ENCODE results near the gene TEKT2. TPM values are rescaled to one million over a fixed set of nuclear protein-coding genes. Genes with fewer than 3 reads are reported as not detected.
A peak's percentile ranks its signal among the peaks of the same experiment; 100 is the strongest.

Gene TEKT2
- total RNA-seq, 4 donors from 2014 or later = 0.24 to 1.1 (median 0.44) TPM; not detected in 1

GRCh38 chr1:36123356-36123755 is 39.5 kb downstream of the TEKT2 start:
- no peak for DNase-seq (ENCODE audit: low spot score)
- peak; percentile 17 for ATAC-seq (ENCODE audit: low FRiP score)
- TF ChIP-seq CTCF (IDR thresholded peaks at IDR 0.05) = no peak

DNA sequence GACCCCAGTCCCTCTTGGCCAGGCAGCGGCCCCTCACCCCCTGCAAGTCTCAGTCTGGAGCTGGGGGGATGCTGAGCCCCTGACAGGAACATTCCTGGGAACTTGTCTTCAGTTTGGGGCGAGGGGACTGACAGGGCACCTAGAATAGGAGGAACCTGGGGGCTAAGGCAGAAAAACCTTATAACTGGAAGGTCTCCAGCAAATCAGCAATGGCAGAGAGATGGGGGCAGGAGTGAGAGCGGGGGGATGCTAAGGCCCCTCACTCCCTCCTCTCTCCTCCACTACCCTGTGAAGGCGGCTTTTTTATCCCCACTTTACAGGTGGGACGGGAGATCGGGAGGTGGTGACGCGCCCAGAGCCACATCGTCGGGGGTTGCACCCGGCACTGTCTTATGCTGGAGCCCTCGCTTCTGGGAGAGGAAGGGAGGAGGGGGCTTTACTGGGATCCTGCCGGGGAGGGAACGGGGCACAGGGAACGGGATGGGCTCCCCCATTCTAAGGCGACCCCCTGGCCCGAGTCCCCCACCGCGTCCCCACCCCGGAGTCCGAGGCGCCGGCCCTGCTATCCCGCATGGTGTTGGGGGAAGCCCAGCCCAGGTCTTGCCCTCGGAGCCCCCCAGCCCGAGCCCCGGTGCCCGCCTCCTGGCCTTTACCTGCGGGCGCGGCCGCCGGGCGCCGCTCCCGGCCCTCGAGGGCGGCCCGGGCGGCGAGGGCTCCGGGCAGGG is 40.7 kb downstream of the TEKT2 start:
- DNase-seq (ENCODE audit: low spot score) (no peak), ATAC-seq (ENCODE audit: low FRiP score) (no peak)
- no peak for TF ChIP-seq CTCF (IDR thresholded peaks at IDR 0.05)

GRCh38 chr1:36125129-36125991 is 41.5 kb downstream of the TEKT2 start, which contains the start of gene COL8A2:
Gene COL8A2 (minus strand): TSS chr1:36125222. CDS start chr1:36100242, 24,980 bp downstream.
- TF ChIP-seq CTCF (IDR thresholded peaks at IDR 0.05) = no peak
- DNase-seq (ENCODE audit: low spot score) = no peak
- ATAC-seq (ENCODE audit: low FRiP score) = peak; percentile 70

DNA sequence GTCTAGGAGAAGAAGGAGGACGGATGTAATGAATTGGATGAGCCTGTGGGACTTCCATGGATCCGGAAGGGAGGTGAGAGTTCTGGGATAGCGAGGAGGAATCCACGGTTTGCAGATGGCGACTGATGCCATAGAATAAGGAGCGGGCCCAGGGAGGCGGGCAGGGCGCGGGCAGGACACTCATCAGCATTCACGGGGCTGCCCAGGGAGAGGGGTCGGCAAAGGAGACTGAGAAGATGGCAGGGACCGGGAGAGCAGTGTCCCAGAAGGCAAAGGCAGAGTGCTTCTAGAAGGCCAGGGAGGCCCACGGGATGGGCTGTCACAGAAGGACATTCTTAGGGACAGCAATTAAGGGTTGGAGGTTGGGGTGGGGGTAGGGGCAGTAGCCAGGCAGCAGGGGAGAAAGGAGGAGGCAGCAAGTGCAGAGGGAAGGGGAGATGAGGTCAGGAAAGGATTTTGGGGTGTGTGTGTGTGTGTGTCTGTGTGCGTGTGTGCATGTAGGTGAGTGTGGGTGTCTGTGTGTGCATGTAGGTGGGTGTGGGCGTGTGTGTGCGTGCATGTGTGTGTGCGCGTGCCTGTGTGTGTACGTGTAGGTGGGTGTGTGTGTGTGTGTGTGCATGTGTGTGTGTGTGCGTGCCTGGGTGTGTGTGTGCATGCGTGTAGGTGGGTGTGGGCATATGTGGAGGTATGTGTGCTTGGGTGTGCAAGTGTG is 42.3 kb downstream of the TEKT2 start:
- TF ChIP-seq CTCF (IDR thresholded peaks at IDR 0.05) = no peak
- ATAC-seq (ENCODE audit: low FRiP score) (no peak), DNase-seq (ENCODE audit: low spot score) (no peak)

GRCh38 chr1:36126797-36127500 is 43.1 kb downstream of the TEKT2 start:
- no peak for TF ChIP-seq CTCF (IDR thresholded peaks at IDR 0.05)
- no peak for ATAC-seq (ENCODE audit: low FRiP score)
- no peak for DNase-seq (ENCODE audit: low spot score)

DNA sequence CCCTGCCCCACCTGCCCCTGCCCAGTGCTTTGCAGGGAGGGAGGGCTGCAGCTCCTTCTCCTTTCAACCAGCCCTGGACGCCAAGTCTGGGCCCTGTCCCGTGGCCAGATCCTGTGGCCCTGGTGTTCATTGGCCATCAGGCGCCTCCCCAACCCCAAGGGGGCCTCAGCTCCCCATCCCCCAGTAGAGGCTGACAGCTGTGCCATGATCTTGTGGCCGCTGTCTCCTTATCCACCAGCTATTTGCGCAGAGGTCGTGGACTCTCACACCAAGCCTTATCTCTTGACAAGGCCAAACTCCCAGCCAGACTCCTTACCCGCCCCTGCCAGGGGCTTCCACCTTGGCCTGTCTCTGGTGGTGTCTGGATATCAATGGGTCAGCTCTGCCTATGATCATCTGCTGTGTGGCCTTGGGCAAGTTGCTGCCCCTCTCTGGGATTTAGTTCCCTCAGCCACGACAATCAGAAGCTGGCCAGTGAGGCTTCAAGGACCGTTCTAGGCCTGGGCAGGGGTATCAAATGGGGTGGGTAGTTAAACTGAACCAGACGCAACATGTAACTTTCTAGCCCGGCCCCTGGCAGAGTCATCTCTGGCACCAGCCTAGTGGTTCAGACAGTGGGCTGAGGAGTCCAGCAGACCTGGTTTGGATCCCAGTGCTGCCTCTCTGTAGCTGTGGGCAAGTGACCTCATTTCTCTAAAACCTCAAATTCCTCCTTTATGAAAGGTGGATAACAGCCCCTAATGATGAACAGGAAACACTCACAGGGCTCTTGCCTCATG is 44.4 kb downstream of the TEKT2 start:
- ATAC-seq (ENCODE audit: low FRiP score) = no peak
- TF ChIP-seq CTCF (IDR thresholded peaks at IDR 0.05) = no peak
- DNase-seq (ENCODE audit: low spot score) = no peak
